ENCODE results near the gene GPR107. TPM values are rescaled to one million over a fixed set of nuclear protein-coding genes. Genes with fewer than 3 reads are reported as not detected.

GPR107 gene
- total and polyA plus RNA-seq, 2 donors (not counting 1 experiment from before 2014, with no cell fraction given) = 10.4 to 28.1 TPM

DNA sequence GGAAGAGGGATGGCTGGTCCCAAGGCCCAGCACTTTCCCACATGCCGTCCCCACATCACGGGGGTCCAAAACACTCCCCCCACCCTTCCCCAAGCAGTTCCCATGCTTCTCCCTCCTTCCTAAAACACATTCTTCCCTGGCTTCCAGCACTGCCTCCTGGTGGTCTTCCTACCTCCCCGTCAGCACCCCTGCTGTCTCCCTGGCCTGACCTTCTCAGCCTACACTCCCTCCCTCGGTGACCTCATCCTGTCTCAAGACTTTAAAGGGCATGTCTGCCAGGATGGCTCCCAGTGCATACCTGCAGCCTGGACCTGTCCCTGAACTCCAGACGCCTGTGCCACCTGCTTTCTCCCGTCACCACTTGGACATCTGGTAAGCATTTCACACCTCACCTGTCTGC is 114.2 kb downstream of the GPR107 start:
- POLR2A ChIA-PET = no interaction called here
- no peak for TF ChIP-seq EZH2 (IDR thresholded peaks at IDR 0.05; ENCODE audit: borderline replicate concordance, insufficient read depth, low read depth, low read length, poor library complexity, severe bottlenecking)
- TF ChIP-seq, protein P1, sequence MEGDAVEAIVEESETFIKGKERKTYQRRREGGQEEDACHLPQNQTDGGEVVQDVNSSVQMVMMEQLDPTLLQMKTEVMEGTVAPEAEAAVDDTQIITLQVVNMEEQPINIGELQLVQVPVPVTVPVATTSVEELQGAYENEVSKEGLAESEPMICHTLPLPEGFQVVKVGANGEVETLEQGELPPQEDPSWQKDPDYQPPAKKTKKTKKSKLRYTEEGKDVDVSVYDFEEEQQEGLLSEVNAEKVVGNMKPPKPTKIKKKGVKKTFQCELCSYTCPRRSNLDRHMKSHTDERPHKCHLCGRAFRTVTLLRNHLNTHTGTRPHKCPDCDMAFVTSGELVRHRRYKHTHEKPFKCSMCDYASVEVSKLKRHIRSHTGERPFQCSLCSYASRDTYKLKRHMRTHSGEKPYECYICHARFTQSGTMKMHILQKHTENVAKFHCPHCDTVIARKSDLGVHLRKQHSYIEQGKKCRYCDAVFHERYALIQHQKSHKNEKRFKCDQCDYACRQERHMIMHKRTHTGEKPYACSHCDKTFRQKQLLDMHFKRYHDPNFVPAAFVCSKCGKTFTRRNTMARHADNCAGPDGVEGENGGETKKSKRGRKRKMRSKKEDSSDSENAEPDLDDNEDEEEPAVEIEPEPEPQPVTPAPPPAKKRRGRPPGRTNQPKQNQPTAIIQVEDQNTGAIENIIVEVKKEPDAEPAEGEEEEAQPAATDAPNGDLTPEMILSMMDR (IDR thresholded peaks at IDR 0.05) = no peak
- no peak for ATAC-seq (ENCODE audit: low read depth)
- H3K27ac ChIP-seq (ENCODE audit: low read length in 2 of 2) = no peak overlapping the region
- H3K9me3 ChIP-seq (ENCODE audit: control extremely low read depth in 1 of 3, control insufficient read depth in 2 of 3, insufficient read depth in 1 of 3, low read length in 2 of 3) = no peaks in the 10 kb centered on the region
- H3K9ac ChIP-seq (ENCODE audit: low read length) = no peak overlapping the region
- DNase-seq = no peak
- CTCF ChIA-PET = no interaction called here
- no peak overlapping the region for H3K4me3 ChIP-seq (ENCODE audit: control extremely low read depth in 1 of 5, extremely low read depth in 1 of 5, insufficient read depth in 1 of 5, low read depth in 2 of 5, low read length in 4 of 5)
- intact Hi-C loops (cut with micrococcal nuclease) = loop anchor here (10.0 kb wide), 1 partner anchor 63 kb away; no protein-coding TSS in a partner anchor
- H3K4me1 Mint-ChIP-seq = no peaks in the 10 kb centered on the region
- no peak overlapping the region for H3K4me2 ChIP-seq (replicated peaks; ENCODE audit: low read depth, low read length, poor library complexity, severe bottlenecking)
- H3K27me3 Mint-ChIP-seq = peaks cover 31% of the 10 kb centered on the region
- H3K79me2 ChIP-seq (ENCODE audit: control insufficient read depth, insufficient read depth, low read length) = no peaks in the 10 kb centered on the region
- H4K20me1 ChIP-seq (ENCODE audit: control insufficient read depth, insufficient read depth, low read length, poor library complexity, severe bottlenecking) = no peaks in the 10 kb centered on the region
- no peaks in the 10 kb centered on the region for H3K9me3 Mint-ChIP-seq (ENCODE audit: insufficient read depth)
- no peak overlapping the region for H3K4me3 Mint-ChIP-seq
- peaks cover 0 to 14% (median 7%) of the 10 kb centered on the region in 4 experiments for H3K27me3 ChIP-seq (replicated peaks in 1 of 4; ENCODE audit: control extremely low read depth in 1 of 4, control insufficient read depth in 3 of 4, insufficient read depth in 4 of 4, low read length in 3 of 4)
- H3K27ac Mint-ChIP-seq = no peak overlapping the region
- no peak overlapping the region for H2AFZ ChIP-seq (ENCODE audit: insufficient read depth, low read depth, low read length, poor library complexity, severe bottlenecking)
- 84% methylated on average over 6 of the region's 6 CpGs for WGBS (ENCODE audit: insufficient coverage)
- peaks cover 4 to 5% of the 10 kb centered on the region in 2 donors for H3K4me1 ChIP-seq (ENCODE audit: control insufficient read depth in 2 of 2, insufficient read depth in 2 of 2, low read length in 2 of 2)
- H3K36me3 ChIP-seq (replicated peaks in 1 of 2; ENCODE audit: control extremely low read depth in 1 of 2, control insufficient read depth in 1 of 2, extremely low read depth in 1 of 2, insufficient read depth in 2 of 2, low read length in 1 of 2) = no peaks in the 10 kb centered on the region

DNA sequence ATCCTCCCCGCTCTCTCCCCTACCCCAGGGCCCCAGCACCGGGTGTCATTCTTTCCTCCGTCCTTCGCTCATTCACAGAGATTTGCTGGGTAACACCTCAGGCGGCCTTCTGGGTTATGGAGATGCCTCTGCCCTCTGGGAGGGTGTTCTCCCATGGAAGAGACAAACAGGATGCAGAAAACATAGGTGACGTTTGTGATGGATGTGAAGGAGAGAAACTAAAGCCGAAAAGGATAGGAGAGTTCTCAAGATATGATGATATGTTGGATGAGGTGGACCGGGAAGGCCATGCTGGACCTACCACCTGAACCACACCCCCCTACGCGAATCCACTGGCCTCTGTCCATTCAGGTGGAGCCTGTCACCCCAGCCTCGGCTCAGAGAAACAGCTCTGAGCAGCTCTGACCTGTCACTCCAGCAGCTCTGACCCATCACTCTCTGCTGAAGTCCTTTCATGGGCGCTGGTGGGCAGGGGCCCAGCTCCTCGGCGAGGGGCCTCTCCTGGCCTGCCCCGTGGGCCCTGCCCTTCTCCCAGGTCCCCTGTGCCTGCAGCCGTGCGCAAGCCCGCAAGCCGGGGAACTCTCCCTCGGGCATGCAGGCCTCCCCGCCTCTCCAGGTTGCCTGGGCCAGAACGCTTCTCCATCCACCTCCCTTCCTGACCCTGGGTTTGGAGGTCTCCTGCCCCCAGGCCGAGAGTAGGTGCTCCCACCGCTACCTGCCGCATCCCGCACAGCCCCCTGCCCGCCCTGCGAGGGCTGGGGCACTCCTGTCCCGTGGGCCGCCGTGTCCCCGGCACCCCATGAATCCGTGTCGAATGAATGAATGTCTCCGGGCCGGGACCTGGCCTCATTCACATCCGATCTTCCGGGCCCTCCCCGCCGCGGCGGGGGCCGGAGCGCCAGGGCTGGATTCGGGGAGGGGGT is 117.8 kb downstream of the GPR107 start:
- Histone ChIP-seq H3K27me3 (replicated peaks in 1 of 4; ENCODE audit: control extremely low read depth in 1 of 4, control insufficient read depth in 3 of 4, insufficient read depth in 4 of 4, low read length in 3 of 4) (peaks cover 0 to 27% (median 11%) of the 10 kb centered on the region in 4 experiments), H4K20me1 (ENCODE audit: control insufficient read depth, insufficient read depth, low read length, poor library complexity, severe bottlenecking) (no peaks in the 10 kb centered on the region), H3K9me3 (ENCODE audit: control extremely low read depth in 1 of 3, control insufficient read depth in 2 of 3, insufficient read depth in 1 of 3, low read length in 2 of 3) (no peaks in the 10 kb centered on the region), H2AFZ (ENCODE audit: insufficient read depth, low read depth, low read length, poor library complexity, severe bottlenecking) (no peak overlapping the region), H3K4me3 (ENCODE audit: control extremely low read depth in 1 of 5, extremely low read depth in 1 of 5, insufficient read depth in 1 of 5, low read depth in 2 of 5, low read length in 4 of 5) (no peak overlapping the region), H3K4me1 (ENCODE audit: control insufficient read depth in 2 of 2, insufficient read depth in 2 of 2, low read length in 2 of 2) (peaks cover 8 to 9% of the 10 kb centered on the region in 2 donors), H3K4me2 (replicated peaks; ENCODE audit: low read depth, low read length, poor library complexity, severe bottlenecking) (peak overlapping the region; percentile 50), H3K36me3 (replicated peaks in 1 of 2; ENCODE audit: control extremely low read depth in 1 of 2, control insufficient read depth in 1 of 2, extremely low read depth in 1 of 2, insufficient read depth in 2 of 2, low read length in 1 of 2) (no peaks in the 10 kb centered on the region), H3K9ac (ENCODE audit: low read length) (no peak overlapping the region), H3K27ac (ENCODE audit: low read length in 2 of 2) (no peak overlapping the region), H3K79me2 (ENCODE audit: control insufficient read depth, insufficient read depth, low read length) (no peaks in the 10 kb centered on the region)
- DNase-seq (no peak), ATAC-seq (ENCODE audit: low read depth) (no peak)
- 57% methylated on average over 28 of the region's 45 CpGs for WGBS (ENCODE audit: insufficient coverage)
- TF ChIP-seq, protein P1 (IDR thresholded peaks at IDR 0.05) = no peak
- TF ChIP-seq EZH2 (IDR thresholded peaks at IDR 0.05; ENCODE audit: borderline replicate concordance, insufficient read depth, low read depth, low read length, poor library complexity, severe bottlenecking) = no peak
- POLR2A ChIA-PET = no interaction called here
- H3K27me3 Mint-ChIP-seq = peaks cover 43% of the 10 kb centered on the region
- intact Hi-C loops (cut with micrococcal nuclease) = no loop called here
- no peaks in the 10 kb centered on the region for H3K9me3 Mint-ChIP-seq (ENCODE audit: insufficient read depth)
- peaks cover 8% of the 10 kb centered on the region for H3K4me1 Mint-ChIP-seq
- CTCF ChIA-PET = interaction anchor here (1.2 kb wide), 1 partner anchor 64 kb away, joined by 4 read pairs; no protein-coding TSS in a partner anchor
- peak overlapping the region; percentile 66 for H3K4me3 Mint-ChIP-seq
- H3K27ac Mint-ChIP-seq = no peak overlapping the region
